Heart left ventricle (tissue), 16 donors: Measurements from ENCODE around the gene RNF130. TPM values are rescaled to one million over a fixed set of nuclear protein-coding genes. Genes with fewer than 3 reads are reported as not detected.

Source experiments
- ATAC-seq, 4 donors: fragments of 200-7000 bp; cut with Tn5 transposase; one replicate each; pipeline ENCODE4 v1.9.1; 2020 to 2022; ENCODE audit warnings: moderate library complexity in 4 of 4, mild to moderate bottlenecking in 3 of 4, moderate number of reproducible peaks in 1 of 4
- DNase-seq, 5 donors: peaks; one replicate each; pipeline ENCODE4 v3.0.0-alpha.2; 2020
- H3K27ac ChIP-seq, 12 donors: fragments of 200-600 bp; sonication (generic) in 4 of 12; one replicate each; pipeline versions ENCODE4 v1.5.0 to v1.8.0; 2016 to 2022; ENCODE audit warnings: mild to moderate bottlenecking in 2 of 12
- H3K27me3 ChIP-seq, 9 donors: fragments of 200-600 bp; sonication (generic) in 2 of 9; one replicate each; pipeline versions ENCODE4 v1.5.1 to v1.8.0; 2016 to 2022; ENCODE audit warnings: mild to moderate bottlenecking in 3 of 9
- H3K36me3 ChIP-seq, 9 donors: fragments of 200-600 bp; sonication (generic) in 2 of 9; one replicate each; pipeline versions ENCODE4 v1.5.0 to v1.8.0; 2018 to 2022; ENCODE audit warnings: mild to moderate bottlenecking in 2 of 9
- H3K4me1 ChIP-seq, 12 donors: fragments of 200-600 bp; sonication (generic) in 4 of 12; one replicate each; pipeline versions ENCODE4 v1.5.0 to v1.8.0; 2016 to 2022; ENCODE audit warnings: mild to moderate bottlenecking in 3 of 12
- H3K4me3 ChIP-seq, 12 donors: fragments of 200-600 bp; sonication (generic) in 4 of 12; one replicate each; pipeline versions ENCODE4 v1.5.0 to v1.8.0; 2017 to 2022; ENCODE audit warnings: mild to moderate bottlenecking in 9 of 12, moderate library complexity in 4 of 12
- H3K9me3 ChIP-seq, 12 donors: fragments of 200-600 bp; sonication (generic) in 4 of 12; one replicate each; pipeline versions ENCODE4 v1.5.0 to v1.8.0; 2016 to 2022; ENCODE audit warnings: mild to moderate bottlenecking in 1 of 12
- CTCF ChIP-seq, 12 donors: fragments of 200-600 bp; sonication (generic) in 4 of 12; IDR thresholded peaks; one replicate each; pipeline versions ENCODE4 v1.5.0 to v1.8.0; 2018 to 2022; ENCODE audit warnings: antibody characterized with exemption in 12 of 12, mild to moderate bottlenecking in 5 of 12
- POLR2A ChIP-seq, 2 donors: fragments of 450-650 bp; IDR thresholded peaks; one replicate each; pipeline ENCODE4 v1.6.1; 2017; ENCODE audit warnings: antibody characterized with exemption in 2 of 2, mild to moderate bottlenecking in 2 of 2, moderate library complexity in 2 of 2
- WGBS, 4 donors: extraction: QIAGEN DNeasy Blood & Tissue Kit in 2 of 4; methylation state at CpG; one replicate each; pipeline versions ENCODE4 v1.1.5 to v1.1.7; 2013 to 2018; 5-methylcytosine and 5-hydroxymethylcytosine counted together
- intact Hi-C, 10 donors: fragments of 100-400 bp; cut with DNase I; formaldehyde crosslinking; loops; one replicate each; pipeline versions ENCODE4 v1.11.1 to v1.14.2; 2022
- polyA plus RNA-seq, 2 donors: library from polyadenylated mRNA; stranded (reverse); fragments of 200-250 nt; gene quantifications; one replicate each; pipeline ENCODE4 v1.2.3, GENCODE V29; 2013
- total RNA-seq, 9 donors: library from RNA; depleted of rRNA in 2 of 9; stranded (reverse); fragments of >200 nt in 2 of 9; fragmentation: NEBNext Ultra II Directional in 3 of 9; extraction: Animal tissue kit (Norgen Biotek cat#: 25700) in 3 of 9; gene quantifications; one replicate each; pipeline versions ENCODE4 v1.1.0 to v1.2.4, GENCODE V29; 2016 to 2023
- donor health status: ischemic (EF 13 %, LVEDD 7.1; RV severe dilation, severe dysfunction).
- donor health status: healthy with polysubstance abuse.
- donor health status: DM: no; HTN: yes; CAD: no.
- donor health status: DM: no; HTN: no; CAD: no.
- donor health status: ischemic (EF 25% LVEDD 6.9; RV normal size, moderate dysfunction).
- donor health status: ischemic (EF 25% LVEDD 5.7; RV mildly dilated, moderate dysfunction).
- donor health status: healthy.
- donor health status: DM: yes; HTN: yes; CAD: no.
- donor health status: ischemic (EF 35%, LVEDD 5.7; RV mildly dilated, moderate dysfunction).
- donor health status: nonischemic (EF 11% LVEDD 7.7; RV severe dilation, severe dysfunction).
- donor health status: DM: yes; HTN: yes; CAD: no.
- donor health status: PGD.
- donor health status: ischemic (EF 29% LVEDD 5.4; RV normal size, mild dysfunction).
- donor health status: nonischemic (EF 23%, LVEDD 6.1; RV moderate dilation, normal function).

Gene RNF130
- total and polyA plus RNA-seq, 11 donors: 26.3 to 76.2 (median 38.7) TPM

- TF ChIP-seq POLR2A (IDR thresholded peaks at IDR 0.05) (no peak), CTCF (IDR thresholded peaks at IDR 0.05) (no peak)
- intact Hi-C loops: loop anchor here in 4 of 10 donors (5.0 to 10.0 kb wide), 3 partner anchors 75 to 175 kb away; partner anchors contain the start of gene TBC1D9B (in 2 of the 4)
- WGBS, 4 donors: 69 to 75% (median 72%) methylated on average over 8 to 14 of the region's 14 CpGs
- H3K27ac ChIP-seq: no peak overlapping the region
- no peaks in the 10 kb centered on the region for H3K9me3 ChIP-seq
- H3K27me3 ChIP-seq: peaks cover 0 to 18% (median 0%) of the 10 kb centered on the region in 9 donors
- no peaks in the 10 kb centered on the region for H3K36me3 ChIP-seq
- no peak for ATAC-seq
- H3K4me3 ChIP-seq: peak overlapping the region in 1 of 12 donors; percentile 8
- H3K4me1 ChIP-seq: peaks cover 0 to 3% (median 0%) of the 10 kb centered on the region in 12 donors
- no peak for DNase-seq
Measured at GRCh38 chr5:180079702-180080466, 8.3 kb upstream of the RNF130 start.

GRCh38 chr5:180078348-180078747 lies 6.8 kb upstream of the RNF130 start:
- peaks cover 0 to 18% (median 0%) of the 10 kb centered on the region in 9 donors for H3K27me3 ChIP-seq
- intact Hi-C loops: loop anchor here in 3 of 10 donors (5.0 to 10.0 kb wide), 3 partner anchors 74 to 174 kb away; partner anchors contain the start of gene TBC1D9B (in 1 of the 3)
- no peak overlapping the region for H3K4me3 ChIP-seq
- ATAC-seq (no peak), DNase-seq (no peak)
- no peaks in the 10 kb centered on the region for H3K36me3 ChIP-seq
- no peaks in the 10 kb centered on the region for H3K9me3 ChIP-seq
- H3K27ac ChIP-seq: no peak overlapping the region
- 75 to 85% (median 85%) methylated on average over 9 of the region's 9 CpGs for WGBS, 4 donors
- no peaks in the 10 kb centered on the region for H3K4me1 ChIP-seq
- TF ChIP-seq POLR2A (IDR thresholded peaks at IDR 0.05) (no peak), CTCF (IDR thresholded peaks at IDR 0.05) (no peak)

DNA sequence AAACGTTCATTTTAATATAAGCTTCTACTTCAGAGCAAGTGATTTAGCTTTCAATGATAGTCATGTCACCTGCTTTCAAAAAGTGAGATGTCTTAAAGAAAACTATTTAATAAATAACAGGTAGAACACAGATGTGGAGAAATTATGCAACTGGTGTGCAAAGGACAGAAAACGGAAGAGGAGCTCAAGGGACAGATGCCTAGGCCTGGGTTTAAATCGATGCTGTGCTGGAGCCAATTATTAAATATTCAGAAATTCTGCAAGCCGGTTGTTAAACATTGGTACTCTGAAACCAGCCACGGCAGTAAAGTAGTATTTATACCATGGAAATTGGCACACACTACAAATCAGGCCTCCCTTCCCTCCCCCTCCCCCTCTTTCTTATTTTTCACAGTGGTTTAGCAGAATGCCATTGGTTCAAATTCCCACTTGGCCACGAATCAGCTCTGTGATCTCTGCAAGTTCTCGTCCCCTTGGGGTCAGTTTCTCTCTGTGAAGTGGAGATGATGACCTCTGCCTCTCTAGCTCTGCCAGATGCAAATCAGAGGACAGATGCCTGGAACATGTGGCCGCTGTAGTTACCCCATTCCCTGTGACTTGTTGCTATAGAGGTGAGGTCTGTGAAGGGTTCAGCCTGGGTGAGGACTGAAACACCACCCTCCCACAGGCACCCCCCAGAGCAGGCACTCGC lies 6.2 kb upstream of the RNF130 start:
- TF ChIP-seq POLR2A (IDR thresholded peaks at IDR 0.05) (no peak), CTCF (IDR thresholded peaks at IDR 0.05) (no peak)
- H3K9me3 ChIP-seq: peaks cover 0 to 1% (median 0%) of the 10 kb centered on the region in 12 donors
- 79 to 87% (median 86%) methylated on average over 9 of the region's 9 CpGs for WGBS, 4 donors
- no peak overlapping the region for H3K4me3 ChIP-seq
- DNase-seq: no peak
- H3K4me1 ChIP-seq: no peaks in the 10 kb centered on the region
- ATAC-seq: no peak
- no peak overlapping the region for H3K27ac ChIP-seq
- intact Hi-C loops: loop anchor here in 3 of 10 donors (5.0 to 10.0 kb wide), 3 partner anchors 73 to 173 kb away; partner anchors contain the start of gene TBC1D9B (in 1 of the 3)
- H3K36me3 ChIP-seq: no peaks in the 10 kb centered on the region
- H3K27me3 ChIP-seq: peaks cover 0 to 17% (median 0%) of the 10 kb centered on the region in 9 donors

DNA sequence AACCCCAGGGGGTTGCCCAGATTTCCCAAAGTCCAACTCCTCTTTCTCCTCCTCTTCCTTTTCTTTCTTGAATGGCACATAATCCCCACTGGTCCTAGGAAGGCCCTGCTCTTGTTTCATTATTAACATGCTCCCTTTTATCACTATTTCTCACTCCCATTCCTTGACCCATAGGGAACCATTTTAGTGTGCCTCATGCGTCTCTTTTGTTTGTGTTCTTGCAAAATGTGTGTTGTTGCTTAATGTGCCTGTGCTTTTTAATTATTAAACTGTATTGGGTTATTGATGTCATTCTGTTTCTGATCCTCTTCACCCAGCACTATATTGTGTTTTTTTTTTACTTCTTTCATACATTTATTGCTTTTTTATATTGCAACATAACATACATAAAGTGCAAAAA lies 4.1 kb upstream of the RNF130 start:
- no peak for TF ChIP-seq CTCF (IDR thresholded peaks at IDR 0.05)
- TF ChIP-seq POLR2A (IDR thresholded peaks at IDR 0.05): no peak
- 86 to 93% (median 89%) methylated on average over 1 of the region's 1 CpG for WGBS, 4 donors
- Histone ChIP-seq H3K9me3 (peaks cover 0 to 6% (median 0%) of the 10 kb centered on the region in 12 donors), H3K27me3 (peaks cover 0 to 6% (median 0%) of the 10 kb centered on the region in 9 donors), H3K4me1 (peaks cover 0 to 8% (median 4%) of the 10 kb centered on the region in 12 donors), H3K4me3 (no peak overlapping the region), H3K36me3 (no peaks in the 10 kb centered on the region), H3K27ac (no peak overlapping the region)
- no peak for ATAC-seq
- intact Hi-C loops: loop anchor here in 3 of 10 donors (5.0 to 10.0 kb wide), 3 partner anchors 71 to 171 kb away; partner anchors contain the start of gene TBC1D9B (in 1 of the 3)
- no peak for DNase-seq
